ENCODE measurements around the gene GIMAP2.

Gene GIMAP2

DNA sequence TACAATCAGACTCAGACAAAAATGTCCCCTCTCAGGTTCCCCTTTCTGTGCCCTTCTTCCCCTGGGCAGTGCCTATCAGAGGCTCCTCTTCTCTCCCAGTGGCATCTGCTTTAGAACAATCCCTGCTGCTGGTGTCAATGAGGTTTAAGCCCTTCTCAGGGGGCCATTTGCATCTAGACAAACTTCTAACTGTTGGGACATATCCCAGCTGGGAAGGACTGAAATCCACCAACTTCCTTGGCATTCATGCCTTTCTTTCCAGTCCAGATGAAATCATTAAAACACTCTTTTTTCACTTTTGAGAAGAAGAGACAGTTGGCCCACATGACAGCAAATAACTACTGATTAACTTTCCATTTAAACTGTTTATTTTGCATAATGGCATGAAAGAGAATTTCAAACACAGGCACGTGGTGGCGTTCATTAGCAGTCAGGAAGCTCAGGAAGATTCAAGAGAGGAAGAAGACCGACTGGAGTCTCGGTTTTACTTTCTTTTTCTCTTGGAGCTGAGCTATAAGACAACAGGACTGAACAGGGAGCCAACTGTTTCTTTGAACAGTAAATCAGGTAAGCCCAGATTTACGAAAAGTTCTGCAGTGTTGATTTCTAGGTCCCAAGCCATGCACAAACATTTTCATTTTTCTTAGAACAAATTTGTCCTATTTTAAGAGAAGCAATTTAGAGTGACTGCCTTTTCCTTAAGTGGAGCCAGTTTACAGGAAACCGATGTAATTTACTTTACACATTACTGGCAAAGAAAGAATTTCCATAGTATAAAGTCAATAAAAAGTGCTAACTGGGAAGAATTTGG, at the start of gene GIMAP2:
Gene GIMAP2 (plus strand): TSS at position 488 of the 811 bp plus-strand sequence. CDS start 1,354 bp downstream, outside the sequence.
- no peak within 1 kb of the TSS for H3K9ac ChIP-seq (ENCODE audit: low read length)
- H3K4me3 ChIP-seq (ENCODE audit: low read depth, low read length, poor library complexity, severe bottlenecking), result no peak within 1 kb of the TSS
- H3K9me3 ChIP-seq (ENCODE audit: low read length), result no peaks in the 10 kb centered on the region
- H4K20me1 ChIP-seq (ENCODE audit: insufficient read depth, low read length), result no peaks in the 10 kb centered on the region
- H3K4me1 ChIP-seq (ENCODE audit: insufficient read depth, low read length, severe bottlenecking), result no peaks in the 10 kb centered on the region
- no peaks in the 10 kb centered on the region for H3F3A ChIP-seq (ENCODE audit: insufficient read depth, low read length)
- H2AFZ ChIP-seq (ENCODE audit: low read length), result no peak within 1 kb of the TSS
- no peaks in the 10 kb centered on the region for H3K9me2 ChIP-seq (ENCODE audit: low read depth, low read length)
- H3K36me3 ChIP-seq (ENCODE audit: insufficient read depth, low read length), result no peaks in the 10 kb centered on the region
- H3K27ac ChIP-seq (ENCODE audit: low read depth, low read length, poor library complexity, severe bottlenecking), result no peak within 1 kb of the TSS
- TF ChIP-seq EZH2 (IDR thresholded peaks at IDR 0.05; ENCODE audit: borderline replicate concordance, low read length), result no peak
- TF ChIP-seq, protein P1, sequence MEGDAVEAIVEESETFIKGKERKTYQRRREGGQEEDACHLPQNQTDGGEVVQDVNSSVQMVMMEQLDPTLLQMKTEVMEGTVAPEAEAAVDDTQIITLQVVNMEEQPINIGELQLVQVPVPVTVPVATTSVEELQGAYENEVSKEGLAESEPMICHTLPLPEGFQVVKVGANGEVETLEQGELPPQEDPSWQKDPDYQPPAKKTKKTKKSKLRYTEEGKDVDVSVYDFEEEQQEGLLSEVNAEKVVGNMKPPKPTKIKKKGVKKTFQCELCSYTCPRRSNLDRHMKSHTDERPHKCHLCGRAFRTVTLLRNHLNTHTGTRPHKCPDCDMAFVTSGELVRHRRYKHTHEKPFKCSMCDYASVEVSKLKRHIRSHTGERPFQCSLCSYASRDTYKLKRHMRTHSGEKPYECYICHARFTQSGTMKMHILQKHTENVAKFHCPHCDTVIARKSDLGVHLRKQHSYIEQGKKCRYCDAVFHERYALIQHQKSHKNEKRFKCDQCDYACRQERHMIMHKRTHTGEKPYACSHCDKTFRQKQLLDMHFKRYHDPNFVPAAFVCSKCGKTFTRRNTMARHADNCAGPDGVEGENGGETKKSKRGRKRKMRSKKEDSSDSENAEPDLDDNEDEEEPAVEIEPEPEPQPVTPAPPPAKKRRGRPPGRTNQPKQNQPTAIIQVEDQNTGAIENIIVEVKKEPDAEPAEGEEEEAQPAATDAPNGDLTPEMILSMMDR (IDR thresholded peaks at IDR 0.05; ENCODE audit: low read length), result no peak
- no peak within 1 kb of the TSS; the same call in 1 of the 2 replicates for H3K4me2 ChIP-seq (ENCODE audit: low read length)
- no peaks in the 10 kb centered on the region for H3K27me3 ChIP-seq (ENCODE audit: insufficient read depth, low read length)
- H3K79me2 ChIP-seq (ENCODE audit: insufficient read depth, low read length), result no peaks in the 10 kb centered on the region

DNA sequence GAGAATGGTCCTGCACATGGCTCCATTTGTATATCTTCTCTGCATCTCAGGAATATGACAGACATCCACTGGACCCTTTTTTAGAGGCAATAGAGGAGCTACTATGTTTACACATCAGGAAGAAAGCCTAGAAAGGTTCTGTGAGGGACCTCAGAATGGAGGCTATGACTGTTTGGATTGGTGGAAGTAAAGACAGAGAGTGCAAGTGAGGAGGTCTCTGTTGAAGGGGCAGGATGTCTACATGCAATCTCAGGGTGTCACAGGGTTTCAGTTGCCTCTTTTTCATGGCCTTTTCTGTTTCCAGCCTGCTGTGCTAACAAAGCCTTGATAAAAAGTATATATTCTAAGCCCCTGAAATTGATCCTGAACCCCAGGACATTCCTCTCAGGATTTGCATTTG, 43.7 kb upstream of the GIMAP2 start:
- H2AFZ ChIP-seq (ENCODE audit: low read length), result no peak overlapping the region
- no peak overlapping the region for H3K4me2 ChIP-seq (ENCODE audit: low read length)
- H3K9ac ChIP-seq (ENCODE audit: low read length), result no peak overlapping the region
- H3K27me3 ChIP-seq (ENCODE audit: insufficient read depth, low read length), result no peaks in the 10 kb centered on the region; the same call in 1 of the 2 replicates
- no peaks in the 10 kb centered on the region for H3K4me1 ChIP-seq (ENCODE audit: insufficient read depth, low read length, severe bottlenecking)
- no peaks in the 10 kb centered on the region for H3K9me2 ChIP-seq (ENCODE audit: low read depth, low read length)
- H3K27ac ChIP-seq (ENCODE audit: low read depth, low read length, poor library complexity, severe bottlenecking), result no peak overlapping the region
- no peaks in the 10 kb centered on the region for H3K36me3 ChIP-seq (ENCODE audit: insufficient read depth, low read length)
- no peaks in the 10 kb centered on the region for H3K9me3 ChIP-seq (ENCODE audit: low read length)
- H4K20me1 ChIP-seq (ENCODE audit: insufficient read depth, low read length), result no peaks in the 10 kb centered on the region
- TF ChIP-seq, protein P1 (IDR thresholded peaks at IDR 0.05; ENCODE audit: low read length), result no peak
- no peak for TF ChIP-seq EZH2 (IDR thresholded peaks at IDR 0.05; ENCODE audit: borderline replicate concordance, low read length)
- no peaks in the 10 kb centered on the region for H3K79me2 ChIP-seq (ENCODE audit: insufficient read depth, low read length)
- H3F3A ChIP-seq (ENCODE audit: insufficient read depth, low read length), result no peaks in the 10 kb centered on the region
- H3K4me3 ChIP-seq (ENCODE audit: low read depth, low read length, poor library complexity, severe bottlenecking), result no peak overlapping the region

DNA sequence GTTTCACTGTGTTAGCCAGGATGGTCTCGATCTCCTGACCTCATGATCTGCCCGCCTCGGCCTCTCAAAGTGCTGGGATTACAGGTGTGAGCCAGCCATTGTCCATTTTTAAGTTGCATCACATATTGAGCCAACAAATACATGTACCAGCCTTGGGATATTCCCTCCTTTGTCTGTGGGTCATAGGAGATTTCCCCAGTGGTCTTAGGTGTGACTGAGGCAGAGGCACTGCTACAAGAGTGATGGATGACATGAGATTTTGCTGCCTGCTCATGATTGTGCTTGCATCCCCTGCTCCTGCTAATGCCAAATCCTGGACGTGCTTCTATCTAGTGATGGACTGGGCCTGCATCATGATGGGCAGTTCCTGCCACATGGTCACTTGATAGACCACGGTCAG, 42.6 kb upstream of the GIMAP2 start:
- Histone ChIP-seq H3K27me3 (ENCODE audit: insufficient read depth, low read length) (no peaks in the 10 kb centered on the region; the same call in 1 of the 2 replicates), H4K20me1 (ENCODE audit: insufficient read depth, low read length) (no peaks in the 10 kb centered on the region), H3K9me3 (ENCODE audit: low read length) (no peaks in the 10 kb centered on the region), H3F3A (ENCODE audit: insufficient read depth, low read length) (no peaks in the 10 kb centered on the region), H3K27ac (ENCODE audit: low read depth, low read length, poor library complexity, severe bottlenecking) (no peak overlapping the region), H3K4me1 (ENCODE audit: insufficient read depth, low read length, severe bottlenecking) (no peaks in the 10 kb centered on the region), H3K79me2 (ENCODE audit: insufficient read depth, low read length) (no peaks in the 10 kb centered on the region), H3K4me2 (ENCODE audit: low read length) (no peak overlapping the region), H3K4me3 (ENCODE audit: low read depth, low read length, poor library complexity, severe bottlenecking) (no peak overlapping the region), H3K9me2 (ENCODE audit: low read depth, low read length) (no peaks in the 10 kb centered on the region), H3K36me3 (ENCODE audit: insufficient read depth, low read length) (no peaks in the 10 kb centered on the region), H2AFZ (ENCODE audit: low read length) (no peak overlapping the region), H3K9ac (ENCODE audit: low read length) (no peak overlapping the region)
- TF ChIP-seq, protein P1 (IDR thresholded peaks at IDR 0.05; ENCODE audit: low read length), result no peak
- TF ChIP-seq EZH2 (IDR thresholded peaks at IDR 0.05; ENCODE audit: borderline replicate concordance, low read length), result no peak

Data from OCI-LY1 (cell line).